BJ (cell line): ENCODE measurements around the gene KAT6B. TPM values are rescaled to one million over a fixed set of nuclear protein-coding genes. Genes with fewer than 3 reads are reported as not detected.
"Not testable (repeated sequence)": the region's sequence is repeated elsewhere in the genome, so short reads cannot be mapped to it uniquely, and the experiment has no call there.

Experiments used
- CTCF ChIA-PET: fragments of 350-600 bp; formaldehyde crosslinking; extraction: SDS; loops from one replicate; lab custom pipeline; 2021; ENCODE audit warnings: antibody characterized with exemption, inconsistent platforms; lab: Yijun Ruan, JAX
- POLR2A ChIA-PET: fragments of 300-600 bp; sonication (Branson Sonifier 250); formaldehyde crosslinking; extraction: SDS; loops from one replicate; lab custom pipeline; 2021; ENCODE audit warnings: antibody characterized with exemption; lab: Charles Lee
- DNase-seq: peaks from one replicate; pipeline ENCODE4 v3.0.0-alpha.2; 2011; ENCODE audit warnings: low read depth
- H3K27me3 ChIP-seq: 2 replicates; pipeline ENCODE4 v1.6.0; 2011; ENCODE audit warnings: low read length; ENCODE audit not compliant: control insufficient read depth, insufficient read depth
- H3K36me3 ChIP-seq: 2 replicates; pipeline ENCODE4 v1.5.1; 2011; ENCODE audit warnings: low read length; ENCODE audit not compliant: control insufficient read depth, insufficient read depth
- H3K4me3 ChIP-seq: 2 replicates; pipeline ENCODE4 v1.5.1; 2011; ENCODE audit warnings: low read depth, mild to moderate bottlenecking, control low read depth, low read length
- CTCF ChIP-seq: IDR thresholded peaks from 2 replicates; pipeline ENCODE4 v1.5.1; 2011; ENCODE audit warnings: low read depth, mild to moderate bottlenecking, control low read depth, inconsistent platforms, low read length, moderate library complexity; ENCODE audit not compliant: insufficient read depth
- polyA plus RNA-seq: library from polyadenylated mRNA; depleted of rRNA; stranded (reverse); fragments of >200 nt; gene quantifications from 2 replicates; pipeline ENCODE4 v1.2.3, GENCODE V29; 2011

Gene KAT6B
- polyA plus RNA-seq, 1 experiment: 5.1 TPM

GRCh38 chr10:74787457-74787856 is 38.9 kb upstream of the KAT6B start:
- DNase-seq: no peak
- Histone ChIP-seq H3K36me3 (no peaks in the 10 kb centered on the region), H3K4me3 (no peak overlapping the region), H3K27me3 (no peaks in the 10 kb centered on the region; the same call in 1 of the 2 replicates)
- ChIA-PET CTCF (no interaction called here), POLR2A (no interaction called here)
- no peak for TF ChIP-seq CTCF

GRCh38 chr10:74791979-74792378 is 34.4 kb upstream of the KAT6B start:
- H3K27me3 ChIP-seq, DNase-seq, H3K36me3 ChIP-seq, CTCF ChIA-PET, H3K4me3 ChIP-seq, POLR2A ChIA-PET: not testable (repeated sequence)

- H3K27me3 ChIP-seq: 0 out of 2 replicates have a peak, but pooled peaks cover 1% of the 10 kb centered on the region
- no peaks in the 10 kb centered on the region for H3K36me3 ChIP-seq
- no peak for TF ChIP-seq CTCF
- ChIA-PET CTCF (no interaction called here), POLR2A (no interaction called here)
- H3K4me3 ChIP-seq: no peak overlapping the region
- no peak for DNase-seq
Measured at GRCh38 chr10:74792726-74793125, 33.7 kb upstream of the KAT6B start.

- H3K4me3 ChIP-seq, H3K27me3 ChIP-seq, H3K36me3 ChIP-seq, CTCF ChIA-PET, DNase-seq, POLR2A ChIA-PET: not testable (repeated sequence)
Measured at GRCh38 chr10:74793240-74793639, 33.2 kb upstream of the KAT6B start.

- Histone ChIP-seq H3K4me3 (no peak overlapping the region), H3K27me3 (0 out of 2 replicates have a peak, but pooled peaks cover 1% of the 10 kb centered on the region), H3K36me3 (no peaks in the 10 kb centered on the region)
- no peak for TF ChIP-seq CTCF
- ChIA-PET POLR2A (interaction anchor here (0.5 kb wide), 1 partner anchor 353 kb away, joined by 3 read pairs; no protein-coding TSS in a partner anchor), CTCF (interaction anchor here (0.9 kb wide), 1 partner anchor 23 kb away, joined by 3 read pairs; no protein-coding TSS in a partner anchor)
- DNase-seq: no peak
Measured at GRCh38 chr10:74794531-74794930, 31.9 kb upstream of the KAT6B start.

GRCh38 chr10:74797550-74797949 is 28.9 kb upstream of the KAT6B start:
- ChIA-PET POLR2A (no interaction called here), CTCF (no interaction called here)
- no peaks in the 10 kb centered on the region for H3K36me3 ChIP-seq
- no peak for DNase-seq
- TF ChIP-seq CTCF: no peak
- H3K27me3 ChIP-seq: 0 out of 2 replicates have a peak, but pooled peaks cover 1% of the 10 kb centered on the region
- H3K4me3 ChIP-seq: no peak overlapping the region
